ENCODE results near the gene MCM9.

The MCM9 gene

GRCh38 chr6:118801257-118801656, 133.7 kb downstream of the MCM9 start:
- TF ChIP-seq SIN3A (IDR thresholded peaks at IDR 0.05; ENCODE audit: borderline replicate concordance, insufficient read depth, low read length): no peak
- TF ChIP-seq TAF1 (IDR thresholded peaks at IDR 0.05; ENCODE audit: borderline replicate concordance, insufficient read depth, low read length): no peak
- no peak for TF ChIP-seq FOXP2 (optimal IDR thresholded peaks at IDR 0.05; ENCODE audit: borderline replicate concordance, extremely low read depth, extremely low read length, insufficient read depth)
- no peak for TF ChIP-seq POLR2AphosphoS5 (IDR thresholded peaks at IDR 0.05; ENCODE audit: low read depth, low read length)
- TF ChIP-seq, protein P1, sequence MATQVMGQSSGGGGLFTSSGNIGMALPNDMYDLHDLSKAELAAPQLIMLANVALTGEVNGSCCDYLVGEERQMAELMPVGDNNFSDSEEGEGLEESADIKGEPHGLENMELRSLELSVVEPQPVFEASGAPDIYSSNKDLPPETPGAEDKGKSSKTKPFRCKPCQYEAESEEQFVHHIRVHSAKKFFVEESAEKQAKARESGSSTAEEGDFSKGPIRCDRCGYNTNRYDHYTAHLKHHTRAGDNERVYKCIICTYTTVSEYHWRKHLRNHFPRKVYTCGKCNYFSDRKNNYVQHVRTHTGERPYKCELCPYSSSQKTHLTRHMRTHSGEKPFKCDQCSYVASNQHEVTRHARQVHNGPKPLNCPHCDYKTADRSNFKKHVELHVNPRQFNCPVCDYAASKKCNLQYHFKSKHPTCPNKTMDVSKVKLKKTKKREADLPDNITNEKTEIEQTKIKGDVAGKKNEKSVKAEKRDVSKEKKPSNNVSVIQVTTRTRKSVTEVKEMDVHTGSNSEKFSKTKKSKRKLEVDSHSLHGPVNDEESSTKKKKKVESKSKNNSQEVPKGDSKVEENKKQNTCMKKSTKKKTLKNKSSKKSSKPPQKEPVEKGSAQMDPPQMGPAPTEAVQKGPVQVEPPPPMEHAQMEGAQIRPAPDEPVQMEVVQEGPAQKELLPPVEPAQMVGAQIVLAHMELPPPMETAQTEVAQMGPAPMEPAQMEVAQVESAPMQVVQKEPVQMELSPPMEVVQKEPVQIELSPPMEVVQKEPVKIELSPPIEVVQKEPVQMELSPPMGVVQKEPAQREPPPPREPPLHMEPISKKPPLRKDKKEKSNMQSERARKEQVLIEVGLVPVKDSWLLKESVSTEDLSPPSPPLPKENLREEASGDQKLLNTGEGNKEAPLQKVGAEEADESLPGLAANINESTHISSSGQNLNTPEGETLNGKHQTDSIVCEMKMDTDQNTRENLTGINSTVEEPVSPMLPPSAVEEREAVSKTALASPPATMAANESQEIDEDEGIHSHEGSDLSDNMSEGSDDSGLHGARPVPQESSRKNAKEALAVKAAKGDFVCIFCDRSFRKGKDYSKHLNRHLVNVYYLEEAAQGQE (IDR thresholded peaks at IDR 0.05; ENCODE audit: insufficient read depth in 1 of 2, low read depth in 2 of 2, low read length in 2 of 2): no peak

DNA sequence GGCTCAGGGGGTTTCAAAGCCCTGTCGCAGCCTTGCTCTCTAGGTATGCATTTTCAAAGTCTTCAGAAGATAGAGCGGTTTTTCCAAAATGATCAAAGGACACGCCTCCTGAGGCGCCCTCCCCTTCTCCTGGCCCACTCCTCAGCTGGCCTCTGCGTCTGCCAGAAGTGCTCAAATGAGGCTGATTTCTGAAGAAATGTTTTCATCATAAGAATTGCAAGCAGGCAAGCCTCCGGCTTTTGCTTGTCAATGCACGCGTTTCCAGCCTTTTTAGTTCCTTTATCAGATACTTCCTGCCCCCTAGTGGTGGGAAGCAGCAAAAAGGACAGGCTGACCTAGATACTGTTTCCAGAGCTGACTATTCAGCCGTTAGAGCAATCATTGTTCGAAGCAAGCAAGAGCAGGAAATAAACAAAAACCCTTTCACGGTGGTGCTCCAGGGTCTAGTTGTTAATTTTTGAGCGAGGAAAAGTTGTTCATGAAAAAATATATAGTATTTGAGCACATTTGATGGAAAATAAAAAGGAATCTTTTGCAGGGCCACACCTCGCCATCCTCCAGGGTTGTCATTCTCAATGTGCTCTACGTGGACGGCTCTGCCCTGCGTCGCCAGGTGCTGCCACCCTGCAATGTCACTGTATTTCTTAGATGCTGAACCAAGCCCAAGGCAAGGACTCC, 134.4 kb downstream of the MCM9 start:
- TF ChIP-seq, protein P1 (IDR thresholded peaks at IDR 0.05; ENCODE audit: insufficient read depth in 1 of 2, low read depth in 2 of 2, low read length in 2 of 2): no peak
- TF ChIP-seq FOXP2 (optimal IDR thresholded peaks at IDR 0.05; ENCODE audit: borderline replicate concordance, extremely low read depth, extremely low read length, insufficient read depth) (no peak), POLR2AphosphoS5 (IDR thresholded peaks at IDR 0.05; ENCODE audit: low read depth, low read length) (no peak), SIN3A (IDR thresholded peaks at IDR 0.05; ENCODE audit: borderline replicate concordance, insufficient read depth, low read length) (no peak), TAF1 (IDR thresholded peaks at IDR 0.05; ENCODE audit: borderline replicate concordance, insufficient read depth, low read length) (no peak)

DNA sequence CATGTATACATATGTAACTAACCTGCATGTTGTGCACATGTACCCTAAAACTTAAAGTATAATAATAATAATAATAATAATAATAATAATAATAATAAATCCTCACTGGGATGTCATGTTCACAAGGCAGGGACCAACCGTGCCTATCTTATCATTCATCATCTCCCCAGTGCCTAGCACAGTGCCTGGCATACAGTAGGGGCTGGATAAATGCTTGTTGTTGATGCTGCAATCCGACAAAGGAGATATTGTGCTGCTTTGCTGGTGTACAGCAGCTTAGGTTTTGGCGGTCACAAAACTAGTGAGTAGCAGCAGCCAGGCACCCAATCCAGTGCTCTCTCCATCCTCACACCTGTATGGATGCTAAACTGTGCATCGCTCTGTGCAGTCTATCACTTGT, 135.1 kb downstream of the MCM9 start:
- TF ChIP-seq, protein P1 (IDR thresholded peaks at IDR 0.05; ENCODE audit: insufficient read depth in 1 of 2, low read depth in 2 of 2, low read length in 2 of 2): no peak

GRCh38 chr6:118791499-118791898, 143.5 kb downstream of the MCM9 start:
- TF ChIP-seq FOXP2 (optimal IDR thresholded peaks at IDR 0.05; ENCODE audit: borderline replicate concordance, extremely low read depth, extremely low read length, insufficient read depth): no peak
- TF ChIP-seq POLR2AphosphoS5 (IDR thresholded peaks at IDR 0.05; ENCODE audit: low read depth, low read length): no peak
- TF ChIP-seq, protein P1 (IDR thresholded peaks at IDR 0.05; ENCODE audit: insufficient read depth in 1 of 2, low read depth in 2 of 2, low read length in 2 of 2): no peak
- no peak for TF ChIP-seq SIN3A (IDR thresholded peaks at IDR 0.05; ENCODE audit: borderline replicate concordance, insufficient read depth, low read length)
- TF ChIP-seq TAF1 (IDR thresholded peaks at IDR 0.05; ENCODE audit: borderline replicate concordance, insufficient read depth, low read length): no peak

DNA sequence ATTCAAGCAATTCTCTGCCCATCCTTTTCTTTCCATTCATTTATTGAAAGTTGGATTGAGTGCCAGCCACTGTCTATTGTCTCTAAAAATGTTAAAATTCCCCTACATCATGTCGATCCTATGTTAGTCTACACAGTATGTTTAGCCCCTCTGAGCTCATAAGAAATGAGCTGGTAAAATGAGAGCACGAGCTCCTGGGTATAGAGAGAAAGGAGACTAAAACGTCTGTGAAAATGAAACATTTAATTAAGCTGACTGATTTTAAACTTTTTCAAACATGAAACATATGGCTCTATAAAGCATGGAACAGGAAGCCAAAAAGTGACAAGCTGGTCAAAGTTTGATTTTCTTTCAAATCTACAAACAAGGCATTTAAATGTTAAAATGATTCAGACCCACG, 145.0 kb downstream of the MCM9 start:
- no peak for TF ChIP-seq POLR2AphosphoS5 (IDR thresholded peaks at IDR 0.05; ENCODE audit: low read depth, low read length)
- TF ChIP-seq TAF1 (IDR thresholded peaks at IDR 0.05; ENCODE audit: borderline replicate concordance, insufficient read depth, low read length): no peak
- TF ChIP-seq FOXP2 (optimal IDR thresholded peaks at IDR 0.05; ENCODE audit: borderline replicate concordance, extremely low read depth, extremely low read length, insufficient read depth): no peak
- no peak for TF ChIP-seq SIN3A (IDR thresholded peaks at IDR 0.05; ENCODE audit: borderline replicate concordance, insufficient read depth, low read length)
- TF ChIP-seq, protein P1 (IDR thresholded peaks at IDR 0.05; ENCODE audit: insufficient read depth in 1 of 2, low read depth in 2 of 2, low read length in 2 of 2): no peak
